ENCODE measurements around the gene CELA2B. TPM values are rescaled to one million over a fixed set of nuclear protein-coding genes. Genes with fewer than 3 reads are reported as not detected.
"Not testable (repeated sequence)": the region's sequence is repeated elsewhere in the genome, so short reads cannot be mapped to it uniquely, and the experiment has no call there.

The CELA2B gene
- total and polyA plus RNA-seq, 10 of the 15 experiments (the other 5 are each of a cell fraction or from before 2014, with no cell fraction given), result not detected

DNA sequence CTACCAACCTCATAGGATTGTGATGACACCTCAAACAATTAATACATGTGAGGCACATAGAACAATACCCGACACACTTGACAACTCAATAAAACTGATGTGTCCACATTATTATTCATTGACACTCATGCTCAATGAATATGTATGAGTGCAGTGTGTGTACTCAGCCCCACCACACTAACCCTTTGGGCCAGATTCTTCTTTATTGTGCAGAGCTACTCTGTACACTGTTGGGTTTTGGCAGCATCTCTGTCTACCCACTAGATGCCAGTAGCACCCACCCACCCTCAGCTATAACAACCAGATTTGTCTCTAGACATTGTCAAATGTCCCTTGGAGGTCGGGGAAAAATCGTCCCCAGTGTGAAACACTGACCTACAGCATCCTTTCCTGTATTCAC, 38.0 kb downstream of the CELA2B start (continued):
- TF ChIP-seq MYC (IDR thresholded peaks at IDR 0.05; ENCODE audit: insufficient read depth, insufficient read length, insufficient replicate concordance, low read length, severe bottlenecking) (no peak), PAX5 (IDR thresholded peaks at IDR 0.05; ENCODE audit: borderline replicate concordance, low read depth, low read length) (no peak), SIX5 (IDR thresholded peaks at IDR 0.05; ENCODE audit: low read depth, low read length, severe bottlenecking) (no peak), NFXL1 (IDR thresholded peaks at IDR 0.05; ENCODE audit: borderline replicate concordance) (no peak), STAT3 (IDR thresholded peaks at IDR 0.05; ENCODE audit: low read depth, low read length) (no peak), CTCF (IDR thresholded peaks at IDR 0.05 in 2 of 3, conservative IDR thresholded peaks at IDR 0.05 in 1 of 3; ENCODE audit: control insufficient read depth in 2 of 3, extremely low read depth in 1 of 3, insufficient read depth in 1 of 3, low read depth in 3 of 3, low read length in 3 of 3) (no peak; a peak in 1 of 6 replicates), KLF5 (IDR thresholded peaks at IDR 0.05; ENCODE audit: partially characterized antibody) (no peak), CBFB (IDR thresholded peaks at IDR 0.05; ENCODE audit: low read depth) (no peak)
- TF ChIP-seq, protein P1, sequence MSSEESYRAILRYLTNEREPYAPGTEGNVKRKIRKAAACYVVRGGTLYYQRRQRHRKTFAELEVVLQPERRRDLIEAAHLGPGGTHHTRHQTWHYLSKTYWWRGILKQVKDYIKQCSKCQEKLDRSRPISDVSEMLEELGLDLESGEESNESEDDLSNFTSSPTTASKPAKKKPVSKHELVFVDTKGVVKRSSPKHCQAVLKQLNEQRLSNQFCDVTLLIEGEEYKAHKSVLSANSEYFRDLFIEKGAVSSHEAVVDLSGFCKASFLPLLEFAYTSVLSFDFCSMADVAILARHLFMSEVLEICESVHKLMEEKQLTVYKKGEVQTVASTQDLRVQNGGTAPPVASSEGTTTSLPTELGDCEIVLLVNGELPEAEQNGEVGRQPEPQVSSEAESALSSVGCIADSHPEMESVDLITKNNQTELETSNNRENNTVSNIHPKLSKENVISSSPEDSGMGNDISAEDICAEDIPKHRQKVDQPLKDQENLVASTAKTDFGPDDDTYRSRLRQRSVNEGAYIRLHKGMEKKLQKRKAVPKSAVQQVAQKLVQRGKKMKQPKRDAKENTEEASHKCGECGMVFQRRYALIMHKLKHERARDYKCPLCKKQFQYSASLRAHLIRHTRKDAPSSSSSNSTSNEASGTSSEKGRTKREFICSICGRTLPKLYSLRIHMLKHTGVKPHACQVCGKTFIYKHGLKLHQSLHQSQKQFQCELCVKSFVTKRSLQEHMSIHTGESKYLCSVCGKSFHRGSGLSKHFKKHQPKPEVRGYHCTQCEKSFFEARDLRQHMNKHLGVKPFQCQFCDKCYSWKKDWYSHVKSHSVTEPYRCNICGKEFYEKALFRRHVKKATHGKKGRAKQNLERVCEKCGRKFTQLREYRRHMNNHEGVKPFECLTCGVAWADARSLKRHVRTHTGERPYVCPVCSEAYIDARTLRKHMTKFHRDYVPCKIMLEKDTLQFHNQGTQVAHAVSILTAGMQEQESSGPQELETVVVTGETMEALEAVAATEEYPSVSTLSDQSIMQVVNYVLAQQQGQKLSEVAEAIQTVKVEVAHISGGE (CRISPR knock-in tag; IDR thresholded peaks at IDR 0.05), result no peak

DNA sequence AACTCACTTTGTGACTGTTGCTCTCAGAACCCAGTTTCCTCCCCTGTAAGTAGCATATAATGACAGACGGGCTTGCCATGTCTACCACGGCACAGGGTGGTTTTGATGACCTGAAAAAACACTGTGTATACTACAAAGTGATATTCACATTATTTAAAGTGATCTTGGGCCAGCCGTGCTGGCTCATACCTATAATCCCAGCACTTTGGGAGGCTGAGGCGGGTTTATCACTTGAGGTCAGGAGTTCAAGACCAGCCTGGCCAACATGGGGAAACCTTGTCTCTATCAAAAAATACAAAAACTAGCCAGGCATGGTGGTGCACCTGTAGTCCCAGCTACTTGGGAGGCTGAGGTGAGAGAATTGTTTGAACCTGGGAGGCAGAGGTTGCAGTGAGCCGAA, 38.7 kb downstream of the CELA2B start:
- RAD21 ChIA-PET (ENCODE audit: unreplicated experiment), result interaction anchor here (0.9 kb wide), 1 partner anchor 66 kb away, joined by 3 read pairs; no protein-coding TSS in a partner anchor
- CTCF ChIA-PET, result interaction anchor here (0.6 to 2.5 kb wide), 3 partner anchors 13 to 460 kb away, joined by 3 to 8 read pairs (median 4); no protein-coding TSS in a partner anchor
- WGBS (ENCODE audit: insufficient coverage, insufficient replicate concordance, low lambda C conversion rate, missing lambda C conversion rate), result 95% methylated on average over 5 of the region's 5 CpGs
- intact Hi-C loops (cut with micrococcal nuclease; ENCODE audit: unreplicated experiment); H4K20me1 ChIP-seq (ENCODE audit: control insufficient read depth, insufficient read depth); H3K79me2 ChIP-seq (ENCODE audit: control insufficient read depth, insufficient read depth, low read length); H3K4me2 ChIP-seq (ENCODE audit: control insufficient read depth, insufficient read depth); H2AFZ ChIP-seq (ENCODE audit: control insufficient read depth, low read depth, low read length); ATAC-seq; in situ Hi-C loops (cut with MboI); H3K4me1 ChIP-seq (ENCODE audit: control insufficient read depth, insufficient read depth, low read length); FAIRE-seq; H3K27me3 ChIP-seq (replicated peaks in 1 of 2; ENCODE audit: control insufficient read depth in 2 of 2, insufficient read depth in 2 of 2, low read length in 1 of 2); DNase-seq (ENCODE audit: low read depth, low spot score); H3K9me3 ChIP-seq (replicated peaks; ENCODE audit: control insufficient read depth, insufficient read depth, low read length); H3K9ac ChIP-seq (ENCODE audit: control insufficient read depth, insufficient read depth, low read length); H3K27ac ChIP-seq (ENCODE audit: control insufficient read depth, insufficient read depth); H3K4me3 ChIP-seq; H3K36me3 ChIP-seq (ENCODE audit: control insufficient read depth in 2 of 2, insufficient read depth in 2 of 2, low read length in 1 of 2); BruUV-seq (replicated peaks): not testable (repeated sequence)
- SMC1A ChIA-PET (ENCODE audit: uncharacterized antibody, unreplicated experiment), result interaction anchor here (0.5 to 1.3 kb wide), 4 partner anchors 9 to 182 kb away, joined by 3 to 4 read pairs (median 3); partner anchors contain the start of gene CASP9
- POLR2A ChIA-PET, result interaction anchor here (0.8 kb wide), 1 partner anchor 119 kb away, joined by 3 read pairs; no protein-coding TSS in a partner anchor

All from GM12878 (cell line).